IMR-90 (cell line): ENCODE measurements around the gene PTPRU. TPM values are rescaled to one million over a fixed set of nuclear protein-coding genes. Genes with fewer than 3 reads are reported as not detected.
A peak's percentile ranks its signal among the peaks of the same experiment; 100 is the strongest.

ENCODE experiments used
- ATAC-seq: fragments of 200-7000 bp; cut with Tn5 transposase; 2 replicates; pipeline ENCODE4 v1.9.1; 2020; ENCODE audit warnings: low read depth, mild to moderate bottlenecking, moderate library complexity
- BruUV-seq: library from RNA; stranded (reverse); fragments of 400-500 nt; replicated peaks from 2 replicates; lab custom pipeline; 2021; lab: Mats Ljungman, UMichigan
- CTCF ChIA-PET: fragments of 300-600 bp; formaldehyde crosslinking; extraction: SDS; loops from one replicate; lab custom pipeline; 2021; ENCODE audit warnings: antibody characterized with exemption; lab: Yijun Ruan, JAX
- POLR2A ChIA-PET: fragments of 300-600 bp; sonication (Branson Sonifier 250); formaldehyde crosslinking; loops from one replicate; lab custom pipeline; 2022; ENCODE audit warnings: antibody characterized with exemption; ENCODE audit not compliant: unreplicated experiment; lab: Charles Lee
- DNase-seq: peaks from one replicate; pipeline ENCODE4 v3.0.0; 2013
- H2AFZ ChIP-seq: replicated peaks from 2 replicates; pipeline ENCODE3; 2013; ENCODE audit warnings: low read length, mild to moderate bottlenecking; ENCODE audit not compliant: poor library complexity
- H2AK5ac ChIP-seq: 2 replicates; pipeline ENCODE4 v1.6.1; 2013; ENCODE audit warnings: low read depth, low read length, inconsistent platforms
- H2AK9ac ChIP-seq: replicated peaks from 2 replicates; pipeline ENCODE3; 2013; ENCODE audit warnings: mild to moderate bottlenecking, low read depth, low read length, moderate library complexity; ENCODE audit not compliant: poor library complexity
- H2BK120ac ChIP-seq: 2 replicates; pipeline ENCODE4 v1.6.1; 2013; ENCODE audit warnings: low read depth, low read length, inconsistent platforms
- H2BK15ac ChIP-seq: 3 replicates; pipeline ENCODE4 v1.6.1; 2013; ENCODE audit warnings: low read depth, low read length, inconsistent platforms
- H2BK20ac ChIP-seq: 2 replicates; pipeline ENCODE4 v1.6.1; 2013; ENCODE audit warnings: low read depth, mild to moderate bottlenecking, inconsistent platforms, low read length, moderate library complexity
- H2BK5ac ChIP-seq: 2 replicates; pipeline ENCODE4 v1.6.1; 2013; ENCODE audit warnings: mild to moderate bottlenecking, low read depth, low read length, inconsistent platforms; ENCODE audit not compliant: poor library complexity, severe bottlenecking
- H3K14ac ChIP-seq: replicated peaks from 2 replicates; pipeline ENCODE4 v1.6.1; 2013; ENCODE audit warnings: low read depth, low read length, inconsistent platforms
- H3K18ac ChIP-seq: 2 replicates; pipeline ENCODE4 v1.6.1; 2013; ENCODE audit warnings: low read depth, low read length, control low read depth
- H3K23ac ChIP-seq: 2 replicates; pipeline ENCODE4 v1.6.1; 2013; ENCODE audit warnings: low read depth, low read length, inconsistent platforms
- H3K27ac ChIP-seq: 2 replicates; pipeline ENCODE4 v1.5.1; 2013; ENCODE audit warnings: mild to moderate bottlenecking, control low read depth, low read length; ENCODE audit not compliant: insufficient read depth
- H3K27me3 ChIP-seq: 2 replicates; pipeline ENCODE4 v1.6.1; 2013; ENCODE audit warnings: low read length; ENCODE audit not compliant: control insufficient read depth, insufficient read depth
- H3K36me3 ChIP-seq: 2 replicates; pipeline ENCODE4 v1.6.1; 2013; ENCODE audit warnings: low read length, mixed read lengths; ENCODE audit not compliant: control insufficient read depth, insufficient read depth
- H3K4ac ChIP-seq: 2 replicates; pipeline ENCODE4 v1.6.1; 2013; ENCODE audit warnings: low read depth, low read length, inconsistent platforms
- H3K4me1 ChIP-seq: 2 replicates; pipeline ENCODE4 v1.6.1; 2013; ENCODE audit warnings: low read length, mixed read lengths; ENCODE audit not compliant: control insufficient read depth, insufficient read depth
- H3K4me2 ChIP-seq: 2 replicates; pipeline ENCODE4 v1.6.1; 2013; ENCODE audit warnings: low read depth, mild to moderate bottlenecking, control low read depth, low read length, moderate library complexity
- H3K4me3 ChIP-seq: 2 replicates; pipeline ENCODE4 v1.5.1; 2013; ENCODE audit warnings: low read depth, mild to moderate bottlenecking, control low read depth, low read length, moderate library complexity; ENCODE audit not compliant: insufficient read depth
- H3K56ac ChIP-seq: 2 replicates; pipeline ENCODE4 v1.6.1; 2013; ENCODE audit warnings: low read length, inconsistent platforms; ENCODE audit not compliant: insufficient read depth; ENCODE audit errors: extremely low read depth
- H3K79me1 ChIP-seq, 2 experiments: 2 replicates each; pipeline ENCODE4 v1.6.1; 2013; ENCODE audit warnings: low read length in 2 of 2, inconsistent platforms in 1 of 2, low read depth in 1 of 2
- H3K9ac ChIP-seq: 2 replicates; pipeline ENCODE4 v1.6.1; 2013; ENCODE audit warnings: low read depth, low read length, control low read depth
- H3K9me1 ChIP-seq: 2 replicates; pipeline ENCODE4 v1.6.1; 2013; ENCODE audit warnings: low read length, inconsistent platforms; ENCODE audit not compliant: insufficient read depth
- H3K9me3 ChIP-seq: 2 replicates; pipeline ENCODE4 v1.6.1; 2013; ENCODE audit warnings: low read length; ENCODE audit not compliant: control insufficient read depth, insufficient read depth
- H4K20me1 ChIP-seq: 2 replicates; pipeline ENCODE4 v1.6.1; 2013; ENCODE audit warnings: low read length, inconsistent platforms; ENCODE audit not compliant: insufficient read depth
- H4K5ac ChIP-seq: 2 replicates; pipeline ENCODE4 v1.6.1; 2013; ENCODE audit warnings: mild to moderate bottlenecking, low read depth, low read length, control low read depth
- H4K8ac ChIP-seq, 2 experiments: 2 replicates each; pipeline ENCODE4 v1.6.1; 2013; ENCODE audit warnings: low read depth in 2 of 2, low read length in 2 of 2, control low read depth in 1 of 2, inconsistent platforms in 1 of 2
- H4K91ac ChIP-seq: 2 replicates; pipeline ENCODE4 v1.6.1; 2013; ENCODE audit warnings: low read depth, low read length, inconsistent platforms; ENCODE audit not compliant: insufficient read depth
- FOS ChIP-seq: fragments of 150-350 bp; IDR thresholded peaks from 2 replicates; pipeline ENCODE4 v1.6.1; 2016; ENCODE audit warnings: low read depth, low read length
- MAZ ChIP-seq: IDR thresholded peaks from 2 replicates; pipeline ENCODE4 v1.6.1; 2012; ENCODE audit warnings: low read depth, mild to moderate bottlenecking, low read length, improper control_type of control experiment, moderate library complexity, borderline replicate concordance
- NFE2L2 ChIP-seq: fragments of 150-350 bp; IDR thresholded peaks from 2 replicates; pipeline ENCODE4 v1.6.1; 2016; ENCODE audit warnings: low read depth, mild to moderate bottlenecking, low read length
- POLR2A ChIP-seq: IDR thresholded peaks from 2 replicates; pipeline ENCODE4 v1.6.1; 2012; ENCODE audit warnings: mild to moderate bottlenecking, low read depth, low read length
- RAD21 ChIP-seq: IDR thresholded peaks from 2 replicates; pipeline ENCODE4 v1.6.1; 2012; ENCODE audit warnings: low read length, improper control_type of control experiment
- RCOR1 ChIP-seq: IDR thresholded peaks from 2 replicates; pipeline ENCODE4 v1.6.1; 2012; ENCODE audit warnings: mild to moderate bottlenecking, low read length, improper control_type of control experiment; ENCODE audit not compliant: insufficient replicate concordance
- WGBS, 2 experiments: methylation state at CpG; one replicate each; pipeline versions ENCODE4 v1.1.5 to v1.1.7; 2013; ENCODE audit warnings: missing lambda C conversion rate in 2 of 2; ENCODE audit not compliant: insufficient read length in 1 of 2; ENCODE audit errors: extremely low coverage in 2 of 2; 5-methylcytosine and 5-hydroxymethylcytosine counted together
- dilution Hi-C: fragments of 300-500 bp; cut with HindIII; formaldehyde crosslinking; loops from one replicate; pipeline ENCODE4 v1.14.3; 2018; ENCODE audit warnings: low sequenced_read_pairs; ENCODE audit not compliant: unreplicated experiment
- in situ Hi-C: fragments of 300-500 bp; cut with MboI; formaldehyde crosslinking; loops from 3 replicates; pipeline ENCODE4 v1.14.3; 2019; ENCODE audit warnings: low sequenced_read_pairs, inconsistent platforms, mixed read lengths
- intact Hi-C: fragments of 100-400 bp; cut with micrococcal nuclease; formaldehyde crosslinking; loops from 2 replicates; pipeline ENCODE4 v1.10.0; 2022
- polyA plus RNA-seq, 3 experiments: library from polyadenylated mRNA; depleted of rRNA; stranded (reverse); fragments of >200 nt; gene quantifications; 2 replicates each; pipeline ENCODE4 v1.2.3, GENCODE V29; 2012; ENCODE audit warnings: low replicate concordance in 1 of 3
- total RNA-seq: library from RNA; depleted of rRNA; stranded (reverse); fragments of >200 nt; gene quantifications from 2 replicates; pipeline ENCODE4 v1.2.3, GENCODE V29; 2012
- TF ChIP-seq, protein P1 (sequence below): conservative IDR thresholded peaks from 2 replicates; pipeline ENCODE4 v1.5.1; 2012; ENCODE audit warnings: mild to moderate bottlenecking, low read depth, low read length, improper control_type of control experiment
- TF ChIP-seq, protein P2 (sequence below): fragments of 150-350 bp; IDR thresholded peaks from 2 replicates; pipeline ENCODE4 v1.6.1; 2017; ENCODE audit warnings: mild to moderate bottlenecking, antibody characterized with exemption, low read length, low read depth
- TF ChIP-seq, protein P3 (sequence below): fragments of 150-350 bp; IDR thresholded peaks from 2 replicates; pipeline ENCODE4 v1.6.1; 2016; ENCODE audit warnings: low read depth, mild to moderate bottlenecking, low read length, moderate library complexity, borderline replicate concordance

Gene PTPRU
- total and polyA plus RNA-seq, 2 of the 4 experiments (the other 2 are of a cell fraction), result 7.0 to 10.7 TPM

DNA sequence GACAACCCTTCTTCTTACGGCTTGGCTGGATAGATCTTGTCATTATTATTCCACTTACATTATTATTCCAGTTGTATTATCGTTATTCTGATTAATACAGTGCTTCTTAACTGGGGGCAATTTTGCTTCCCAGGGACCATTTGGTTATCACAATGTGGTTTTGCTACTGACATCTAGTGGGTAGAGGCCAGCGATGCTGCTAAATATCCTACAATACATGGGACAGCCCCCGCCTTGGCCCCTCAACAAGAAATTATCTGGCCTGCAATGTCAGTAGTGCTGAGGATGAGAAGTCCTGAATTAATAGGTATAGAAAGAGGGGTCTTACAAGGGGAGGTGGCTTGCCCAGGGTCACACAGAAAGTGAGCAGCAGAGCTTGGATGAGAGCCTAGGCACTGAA is 105.6 kb downstream of the PTPRU start:
- no peak overlapping the region for H3K27ac ChIP-seq
- no peak overlapping the region for H2BK15ac ChIP-seq
- peaks cover 33% of the 10 kb centered on the region for H3K27me3 ChIP-seq
- H3K9me3 ChIP-seq, result no peaks in the 10 kb centered on the region
- no peak overlapping the region for H3K56ac ChIP-seq
- H3K36me3 ChIP-seq, result no peaks in the 10 kb centered on the region
- no peak overlapping the region for H3K23ac ChIP-seq
- no CpG with 5 or more reads among the region's 4 CpGs for WGBS, 2 experiments
- no peak for ATAC-seq
- H3K9me1 ChIP-seq, result no peaks in the 10 kb centered on the region
- no peaks in the 10 kb centered on the region for H3K79me1 ChIP-seq
- H3K18ac ChIP-seq, result no peak overlapping the region
- H3K4me3 ChIP-seq, result no peak overlapping the region
- no peak overlapping the region for H2AFZ ChIP-seq
- no peak overlapping the region for H2AK5ac ChIP-seq
- in situ Hi-C loops (no loop called here), dilution Hi-C loops (no loop called here), intact Hi-C loops (loop anchor here (5.0 kb wide), 1 partner anchor 95 kb away; no protein-coding TSS in a partner anchor)
- H2BK5ac ChIP-seq, result no peak overlapping the region
- H3K14ac ChIP-seq, result no peak overlapping the region
- TF ChIP-seq RCOR1 (no peak), MAZ (no peak), RAD21 (0 out of 2 replicates have a peak, but pooled peaks have one; percentile 10), NFE2L2 (no peak), POLR2A (no peak), FOS (no peak)
- TF ChIP-seq, protein P1, sequence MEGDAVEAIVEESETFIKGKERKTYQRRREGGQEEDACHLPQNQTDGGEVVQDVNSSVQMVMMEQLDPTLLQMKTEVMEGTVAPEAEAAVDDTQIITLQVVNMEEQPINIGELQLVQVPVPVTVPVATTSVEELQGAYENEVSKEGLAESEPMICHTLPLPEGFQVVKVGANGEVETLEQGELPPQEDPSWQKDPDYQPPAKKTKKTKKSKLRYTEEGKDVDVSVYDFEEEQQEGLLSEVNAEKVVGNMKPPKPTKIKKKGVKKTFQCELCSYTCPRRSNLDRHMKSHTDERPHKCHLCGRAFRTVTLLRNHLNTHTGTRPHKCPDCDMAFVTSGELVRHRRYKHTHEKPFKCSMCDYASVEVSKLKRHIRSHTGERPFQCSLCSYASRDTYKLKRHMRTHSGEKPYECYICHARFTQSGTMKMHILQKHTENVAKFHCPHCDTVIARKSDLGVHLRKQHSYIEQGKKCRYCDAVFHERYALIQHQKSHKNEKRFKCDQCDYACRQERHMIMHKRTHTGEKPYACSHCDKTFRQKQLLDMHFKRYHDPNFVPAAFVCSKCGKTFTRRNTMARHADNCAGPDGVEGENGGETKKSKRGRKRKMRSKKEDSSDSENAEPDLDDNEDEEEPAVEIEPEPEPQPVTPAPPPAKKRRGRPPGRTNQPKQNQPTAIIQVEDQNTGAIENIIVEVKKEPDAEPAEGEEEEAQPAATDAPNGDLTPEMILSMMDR, result peak; percentile 18; the same call in 1 of the 2 replicates
- TF ChIP-seq, protein P2, sequence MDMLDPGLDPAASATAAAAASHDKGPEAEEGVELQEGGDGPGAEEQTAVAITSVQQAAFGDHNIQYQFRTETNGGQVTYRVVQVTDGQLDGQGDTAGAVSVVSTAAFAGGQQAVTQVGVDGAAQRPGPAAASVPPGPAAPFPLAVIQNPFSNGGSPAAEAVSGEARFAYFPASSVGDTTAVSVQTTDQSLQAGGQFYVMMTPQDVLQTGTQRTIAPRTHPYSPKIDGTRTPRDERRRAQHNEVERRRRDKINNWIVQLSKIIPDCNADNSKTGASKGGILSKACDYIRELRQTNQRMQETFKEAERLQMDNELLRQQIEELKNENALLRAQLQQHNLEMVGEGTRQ, result no peak
- TF ChIP-seq, protein P3, sequence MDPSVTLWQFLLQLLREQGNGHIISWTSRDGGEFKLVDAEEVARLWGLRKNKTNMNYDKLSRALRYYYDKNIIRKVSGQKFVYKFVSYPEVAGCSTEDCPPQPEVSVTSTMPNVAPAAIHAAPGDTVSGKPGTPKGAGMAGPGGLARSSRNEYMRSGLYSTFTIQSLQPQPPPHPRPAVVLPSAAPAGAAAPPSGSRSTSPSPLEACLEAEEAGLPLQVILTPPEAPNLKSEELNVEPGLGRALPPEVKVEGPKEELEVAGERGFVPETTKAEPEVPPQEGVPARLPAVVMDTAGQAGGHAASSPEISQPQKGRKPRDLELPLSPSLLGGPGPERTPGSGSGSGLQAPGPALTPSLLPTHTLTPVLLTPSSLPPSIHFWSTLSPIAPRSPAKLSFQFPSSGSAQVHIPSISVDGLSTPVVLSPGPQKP, result no peak
- H4K91ac ChIP-seq, result no peak overlapping the region
- H3K4ac ChIP-seq, result no peak overlapping the region
- no peak overlapping the region for H2BK20ac ChIP-seq
- CTCF ChIA-PET, result interaction anchor here (1.7 to 1.9 kb wide), 2 partner anchors 10 to 97 kb away, joined by 6 to 7 read pairs; no protein-coding TSS in a partner anchor
- H3K9ac ChIP-seq, result no peak overlapping the region
- H4K8ac ChIP-seq, result no peak overlapping the region
- DNase-seq, result no peak
- no TSS peak for BruUV-seq
- H2AK9ac ChIP-seq, result no peak overlapping the region
- H4K20me1 ChIP-seq, result no peaks in the 10 kb centered on the region
- H4K5ac ChIP-seq, result no peak overlapping the region
- no peaks in the 10 kb centered on the region for H3K4me1 ChIP-seq
- POLR2A ChIA-PET, result no interaction called here
- H2BK120ac ChIP-seq, result no peak overlapping the region
- H3K4me2 ChIP-seq, result no peak overlapping the region
